Measurements from ENCODE around the gene ROM1.
"Not testable (repeated sequence)": the region's sequence is repeated elsewhere in the genome, so short reads cannot be mapped to it uniquely, and the experiment has no call there.

The ROM1 gene

GRCh38 chr11:62608776-62609175, 4.3 kb upstream of the ROM1 start:
- DNase-seq, result no peak

GRCh38 chr11:62610403-62610802, 2.7 kb upstream of the ROM1 start:
- no peak for DNase-seq

- no peak for DNase-seq
Measured at GRCh38 chr11:62610814-62611704, 2.0 kb upstream of the ROM1 start.

GRCh38 chr11:62611705-62612365, 1.2 kb upstream of the ROM1 start:
- peak; percentile 72 for DNase-seq

GRCh38 chr11:62613291-62613778, 278 bp downstream of the ROM1 start:
- DNase-seq, result no peak

GRCh38 chr11:62614275-62614674, 1.2 kb downstream of the ROM1 start:
- no peak for DNase-seq

GRCh38 chr11:62615521-62615920, 2.5 kb downstream of the ROM1 start:
- DNase-seq, result no peak

- not testable (repeated sequence) for DNase-seq
Measured at GRCh38 chr11:62616957-62617356, 3.9 kb downstream of the ROM1 start.

DNA sequence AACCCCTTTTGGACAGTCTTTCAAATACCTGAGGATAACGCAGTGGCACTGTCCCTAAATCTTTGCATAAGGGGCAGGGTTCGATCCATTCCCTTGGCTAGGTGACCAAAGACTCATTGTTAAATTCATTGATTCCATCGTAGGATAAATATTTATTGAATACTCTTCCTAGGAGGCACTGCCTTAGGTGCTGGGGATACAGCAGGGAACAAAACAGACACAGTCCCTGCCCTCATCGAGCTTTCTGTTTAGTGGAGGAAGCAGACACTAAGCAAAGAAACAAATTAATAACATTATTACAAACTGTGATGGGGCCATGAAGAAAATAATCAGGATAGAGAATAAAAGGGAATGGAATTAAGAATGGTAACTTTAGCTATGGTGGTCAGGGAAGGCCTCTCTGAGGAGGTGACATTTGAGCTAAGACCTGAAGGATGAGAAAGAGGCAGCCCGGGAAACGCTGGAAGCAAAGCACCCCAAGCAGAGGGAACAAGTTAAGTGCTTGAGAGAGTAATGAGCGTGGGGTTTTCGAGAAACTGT, 8.0 kb downstream of the ROM1 start:
- no peak for DNase-seq

DNA sequence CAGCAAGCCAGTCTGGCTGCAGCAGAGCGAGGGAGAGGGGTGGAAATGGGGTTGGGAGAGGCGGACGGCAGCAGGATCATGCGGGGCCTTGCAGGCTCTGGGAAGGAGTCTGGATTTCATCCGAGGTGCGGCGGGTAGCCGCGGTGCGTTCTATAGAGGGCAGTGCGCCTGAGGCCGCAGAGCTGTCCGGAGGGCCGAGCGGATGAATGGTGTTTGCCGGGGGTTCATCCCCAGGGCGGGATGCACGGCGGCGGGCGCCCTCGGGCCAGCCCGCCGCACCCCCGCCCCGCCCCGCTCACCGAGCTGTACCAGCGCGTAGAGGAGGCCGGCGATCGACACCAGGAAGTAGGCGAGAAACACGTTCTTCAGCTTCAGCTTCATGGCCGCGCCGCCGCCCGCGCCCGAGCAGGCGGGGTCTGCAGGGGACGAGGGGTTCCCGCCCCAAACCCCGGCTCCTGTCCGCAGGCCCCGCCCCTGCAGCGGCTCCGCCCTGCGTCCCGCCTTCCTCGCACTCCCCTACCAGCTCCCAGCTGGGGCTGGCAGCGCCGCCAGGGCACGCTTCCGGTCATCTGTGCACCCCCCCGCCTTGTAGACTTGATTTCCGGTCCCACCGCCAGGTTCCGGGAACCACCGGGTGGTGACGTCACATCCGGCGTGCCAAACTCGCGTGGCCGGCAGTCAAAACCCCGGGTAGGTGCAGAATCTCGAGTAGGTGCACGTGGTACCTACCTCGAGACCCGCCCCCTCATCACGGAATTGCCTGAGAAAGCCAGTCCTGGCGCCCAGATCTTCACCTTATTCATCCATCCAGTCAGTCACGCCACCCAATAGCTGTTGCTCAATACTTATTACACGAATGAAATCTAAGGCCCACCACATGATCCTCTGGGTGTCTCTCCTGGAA, 8.8 kb downstream of the ROM1 start, which contains the start of gene B3GAT3:
B3GAT3 (minus strand) TSS at position 420 of the 904 bp plus-strand sequence; CDS start at position 381, 39 bp downstream.
- DNase-seq, result peak; percentile 87

GRCh38 chr11:62622476-62623089, 9.5 kb downstream of the ROM1 start:
- no peak for DNase-seq

- no peak for DNase-seq
Measured at GRCh38 chr11:62627713-62628112, 14.7 kb downstream of the ROM1 start.

DNA sequence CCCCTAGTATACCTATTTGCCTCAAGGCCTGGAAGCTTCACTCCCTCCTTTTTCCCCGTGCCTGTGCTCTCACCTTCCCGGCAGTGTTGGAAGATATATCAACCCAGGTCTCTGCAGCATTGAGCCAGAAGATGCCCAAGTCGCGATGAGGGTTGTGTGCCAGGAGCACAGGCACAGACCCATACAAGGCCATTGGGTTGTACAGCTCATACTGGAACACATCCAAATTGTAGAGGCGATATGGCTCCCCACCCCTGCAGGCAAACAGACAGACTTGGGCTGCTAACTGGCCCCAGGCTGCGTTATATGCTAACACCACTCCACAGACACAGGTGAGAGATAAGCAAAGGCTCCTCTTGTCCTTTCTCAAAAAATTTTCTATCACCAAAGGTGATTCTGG, 19.4 kb downstream of the ROM1 start:
- DNase-seq, result no peak

GRCh38 chr11:62644220-62644619, 31.2 kb downstream of the ROM1 start:
- DNase-seq, result no peak

DNA sequence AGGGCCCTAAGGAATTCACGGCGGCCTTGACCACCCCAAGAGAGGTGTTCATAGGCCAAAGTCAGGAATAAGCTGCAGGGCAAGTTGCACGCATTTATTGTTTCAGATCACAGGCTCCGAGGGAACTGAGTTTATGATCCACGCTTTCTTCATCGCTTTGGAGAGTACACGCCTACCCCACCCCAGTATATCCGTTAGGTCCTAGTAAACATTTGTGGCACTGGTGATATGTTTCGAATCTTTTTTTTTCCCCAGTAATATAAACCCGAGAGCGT, 32.6 kb downstream of the ROM1 start:
- no peak for DNase-seq

- peak; percentile 91 for DNase-seq
Measured at GRCh38 chr11:62645946-62646824, 33.1 kb downstream of the ROM1 start, which contains the start of gene GANAB. Gene GANAB, minus strand, starts transcription at chr11:62646613. Its CDS starts 14 bp downstream, at chr11:62646599.

- no peak for DNase-seq
Measured at GRCh38 chr11:62646825-62647608, 34.0 kb downstream of the ROM1 start.

GRCh38 chr11:62647609-62648005, 34.5 kb downstream of the ROM1 start:
- no peak for DNase-seq

GRCh38 chr11:62648185-62648966, 35.3 kb downstream of the ROM1 start:
- no peak for DNase-seq

Data from right kidney (tissue), 1 donor.